NB4 (cell line): ENCODE results near the gene MDGA2.

Experiments used
- CTCF ChIP-seq: IDR thresholded peaks from one replicate; pipeline ENCODE4 v1.5.1; 2012; ENCODE audit warnings: low read depth, low read length
- MYC ChIP-seq: IDR thresholded peaks from 2 replicates; pipeline ENCODE4 v1.6.1; 2011; ENCODE audit warnings: low read depth, low read length

- TF ChIP-seq CTCF = no peak
- TF ChIP-seq MYC = no peak
These were observed 789.8 kb downstream of the MDGA2 start for GRCh38 chr14:46885566-46885965.
